B cell (primary cell): Measurements from ENCODE around the gene ACTN2. TPM values are rescaled to one million over a fixed set of nuclear protein-coding genes. Genes with fewer than 3 reads are reported as not detected.

Source experiments
- ATAC-seq: fragments of 200-7000 bp; cut with Tn5 transposase; one replicate; pipeline ENCODE4 v1.10.0; 2021; ENCODE audit warnings: low read depth, mild to moderate bottlenecking, moderate number of reproducible peaks, moderate library complexity
- CTCF ChIA-PET: fragments of 350-600 bp; sonication (Branson Sonifier 250); formaldehyde crosslinking; loops from one replicate; lab custom pipeline; 2021; ENCODE audit warnings: antibody characterized with exemption, inconsistent platforms; lab: Charles Lee
- POLR2A ChIA-PET: fragments of 350-600 bp; sonication (Branson Sonifier 250); formaldehyde crosslinking; loops from one replicate; lab custom pipeline; 2021; ENCODE audit warnings: antibody characterized with exemption; lab: Charles Lee
- DNase-seq: peaks from one replicate; pipeline ENCODE4 v3.0.0; 2013
- H2AFZ ChIP-seq: 2 replicates; pipeline ENCODE4 v1.6.1; 2012; ENCODE audit warnings: mild to moderate bottlenecking, low read depth, low read length; ENCODE audit not compliant: insufficient read depth, poor library complexity, severe bottlenecking
- H3K27ac ChIP-seq, 2 donors: 1 replicate in 1 of 2; 2 replicates in 1 of 2; pipeline ENCODE4 v1.5.1; 2012 to 2013; ENCODE audit warnings: low read length in 2 of 2, mild to moderate bottlenecking in 2 of 2, moderate library complexity in 1 of 2
- H3K27me3 ChIP-seq, 4 experiments: fragments of 200-600 bp in 1 of 4; sonication (generic) in 1 of 4; replicated peaks in 1 of 4; 1 replicate in 2 of 4; 2 replicates in 2 of 4; pipeline versions ENCODE4 v1.6.1 to v1.7.0; 2013 to 2016; ENCODE audit warnings: low read length in 3 of 4, mild to moderate bottlenecking in 2 of 4, mixed read lengths in 1 of 4, moderate library complexity in 1 of 4; ENCODE audit not compliant: insufficient read depth in 4 of 4, control insufficient read depth in 3 of 4; ENCODE audit errors: control extremely low read depth in 1 of 4
- H3K36me3 ChIP-seq, 2 experiments: replicated peaks in 1 of 2; 1 replicate in 1 of 2; 2 replicates in 1 of 2; pipeline versions ENCODE4 v1.6.1 to v1.7.1; 2013; ENCODE audit warnings: low read length in 1 of 2; ENCODE audit not compliant: insufficient read depth in 2 of 2, control insufficient read depth in 1 of 2; ENCODE audit errors: control extremely low read depth in 1 of 2, extremely low read depth in 1 of 2
- H3K4me1 ChIP-seq, 2 donors: fragments of 200-600 bp in 1 of 2; sonication (generic) in 1 of 2; 1 replicate in 1 of 2; 2 replicates in 1 of 2; pipeline versions ENCODE4 v1.5.1 to v1.6.1; 2013 to 2017; ENCODE audit warnings: low read length in 2 of 2; ENCODE audit not compliant: control insufficient read depth in 2 of 2, insufficient read depth in 2 of 2
- H3K4me2 ChIP-seq: replicated peaks from 2 replicates; pipeline ENCODE3; 2012; ENCODE audit warnings: mild to moderate bottlenecking, low read depth, low read length; ENCODE audit not compliant: poor library complexity, severe bottlenecking
- H3K4me3 ChIP-seq, 5 experiments: fragments of 200-600 bp in 1 of 5; sonication (generic) in 1 of 5; 1 replicate in 3 of 5; 2 replicates in 2 of 5; pipeline versions ENCODE4 v1.5.1 to v1.7.0; 2011 to 2016; ENCODE audit warnings: low read length in 4 of 5, mild to moderate bottlenecking in 4 of 5, low read depth in 2 of 5, control low read depth in 1 of 5, moderate library complexity in 1 of 5; ENCODE audit not compliant: insufficient read depth in 1 of 5; ENCODE audit errors: control extremely low read depth in 1 of 5, extremely low read depth in 1 of 5
- H3K79me2 ChIP-seq: fragments of 200-600 bp; sonication (generic); one replicate; pipeline ENCODE4 v1.6.0; 2016; ENCODE audit warnings: low read length; ENCODE audit not compliant: control insufficient read depth, insufficient read depth
- H3K9ac ChIP-seq: fragments of 200-600 bp; sonication (generic); 2 replicates; pipeline ENCODE4 v1.6.1; 2017; ENCODE audit warnings: mild to moderate bottlenecking, low read length, moderate library complexity
- H3K9me3 ChIP-seq, 3 donors: one replicate each; pipeline versions ENCODE4 v1.6.1 to v1.7.1; 2013; ENCODE audit warnings: low read length in 2 of 3; ENCODE audit not compliant: control insufficient read depth in 2 of 3, insufficient read depth in 1 of 3; ENCODE audit errors: control extremely low read depth in 1 of 3
- H4K20me1 ChIP-seq: 2 replicates; pipeline ENCODE4 v1.6.0; 2012; ENCODE audit warnings: mild to moderate bottlenecking, low read length; ENCODE audit not compliant: insufficient read depth, control insufficient read depth, poor library complexity, severe bottlenecking
- H3K27ac Mint-ChIP-seq: one replicate; pipeline ENCODE4 v1.8.0; 2021; ENCODE audit warnings: mixed read lengths
- H3K27me3 Mint-ChIP-seq: one replicate; pipeline ENCODE4 v1.8.0; 2021; ENCODE audit warnings: mixed read lengths
- H3K4me1 Mint-ChIP-seq: one replicate; pipeline ENCODE4 v1.8.0; 2021; ENCODE audit warnings: mixed read lengths
- H3K4me3 Mint-ChIP-seq: one replicate; pipeline ENCODE4 v1.8.0; 2021; ENCODE audit warnings: mixed read lengths
- H3K9me3 Mint-ChIP-seq: one replicate; pipeline ENCODE4 v1.8.0; 2022; ENCODE audit warnings: mixed read lengths; ENCODE audit not compliant: insufficient read depth
- EZH2 ChIP-seq: IDR thresholded peaks from 2 replicates; pipeline ENCODE4 v1.6.1; 2012; ENCODE audit warnings: borderline replicate concordance, low read depth, mild to moderate bottlenecking, moderate library complexity, low read length; ENCODE audit not compliant: insufficient read depth, poor library complexity, severe bottlenecking
- WGBS: methylation state at CpG from one replicate; pipeline ENCODE4 v1.1.5; 2013; ENCODE audit warnings: missing lambda C conversion rate; ENCODE audit not compliant: insufficient coverage; 5-methylcytosine and 5-hydroxymethylcytosine counted together
- intact Hi-C: fragments of 100-400 bp; cut with micrococcal nuclease; formaldehyde crosslinking; loops from one replicate; pipeline ENCODE4 v1.10.0; 2022
- polyA plus RNA-seq: library from polyadenylated mRNA; depleted of rRNA; stranded (reverse); fragments of >200 nt; gene quantifications from 2 replicates; pipeline ENCODE4 v1.2.3, GENCODE V29; 2012
- total RNA-seq, 2 donors: library from RNA; stranded (reverse); fragments of 120-200 nt in 1 of 2; gene quantifications; 1 replicate in 1 of 2; 2 replicates in 1 of 2; pipeline versions ENCODE4 v1.2.3 to v1.2.4, GENCODE V29; 2013 to 2022
- TF ChIP-seq, protein P1 (sequence below): fragments of 200-600 bp; IDR thresholded peaks from one replicate; pipeline ENCODE4 v1.8.0; 2022; ENCODE audit warnings: antibody characterized with exemption, mild to moderate bottlenecking

Gene ACTN2
- total and polyA plus RNA-seq, 2 donors (not counting 1 experiment from before 2014, with no cell fraction given): 0.30 TPM; not detected in 1

DNA sequence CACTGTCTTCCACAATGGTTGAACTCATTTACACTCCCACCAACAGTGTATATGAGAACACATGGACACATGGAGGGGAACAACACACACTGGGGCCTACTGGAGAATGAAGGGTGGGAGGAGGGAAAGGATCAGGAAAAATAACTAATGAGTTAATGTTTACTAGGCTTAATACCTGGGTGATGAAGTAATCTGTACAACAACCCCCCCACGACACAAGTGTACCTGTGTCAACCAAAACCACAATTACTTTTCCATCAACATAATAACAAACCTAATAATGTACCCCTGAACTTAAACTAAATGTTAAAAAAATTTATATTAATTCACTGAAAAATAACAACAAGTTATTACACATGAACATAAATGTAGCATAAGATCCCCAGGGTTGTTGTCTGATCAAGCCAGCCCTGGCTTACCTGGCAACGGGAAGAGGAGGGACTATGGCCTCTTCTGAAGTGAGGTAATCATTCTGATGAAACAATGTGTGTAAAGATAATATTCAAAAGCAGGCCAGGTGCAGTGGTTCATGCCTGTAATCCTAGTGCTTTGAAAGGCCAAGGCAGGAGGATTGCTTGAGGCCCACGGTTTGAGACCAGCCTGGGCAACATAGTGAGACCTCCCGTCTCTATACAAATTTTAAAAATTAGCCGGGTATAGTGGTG, 41.2 kb upstream of the ACTN2 start:
- Histone ChIP-seq H3K4me3 (no peak overlapping the region), H3K4me1 (no peaks in the 10 kb centered on the region), H3K36me3 (no peaks in the 10 kb centered on the region), H2AFZ (no peak overlapping the region), H3K79me2 (no peaks in the 10 kb centered on the region), H3K9me3 (no peaks in the 10 kb centered on the region), H3K4me2 (no peak overlapping the region), H3K27me3 (peaks cover 0 to 3% (median 0%) of the 10 kb centered on the region in 4 experiments), H4K20me1 (no peaks in the 10 kb centered on the region), H3K9ac (no peak overlapping the region), H3K27ac (no peak overlapping the region)
- 89% methylated on average over 2 of the region's 5 CpGs for WGBS
- no peak for ATAC-seq
- POLR2A ChIA-PET: no interaction called here
- no peak for TF ChIP-seq EZH2
- TF ChIP-seq, protein P1, sequence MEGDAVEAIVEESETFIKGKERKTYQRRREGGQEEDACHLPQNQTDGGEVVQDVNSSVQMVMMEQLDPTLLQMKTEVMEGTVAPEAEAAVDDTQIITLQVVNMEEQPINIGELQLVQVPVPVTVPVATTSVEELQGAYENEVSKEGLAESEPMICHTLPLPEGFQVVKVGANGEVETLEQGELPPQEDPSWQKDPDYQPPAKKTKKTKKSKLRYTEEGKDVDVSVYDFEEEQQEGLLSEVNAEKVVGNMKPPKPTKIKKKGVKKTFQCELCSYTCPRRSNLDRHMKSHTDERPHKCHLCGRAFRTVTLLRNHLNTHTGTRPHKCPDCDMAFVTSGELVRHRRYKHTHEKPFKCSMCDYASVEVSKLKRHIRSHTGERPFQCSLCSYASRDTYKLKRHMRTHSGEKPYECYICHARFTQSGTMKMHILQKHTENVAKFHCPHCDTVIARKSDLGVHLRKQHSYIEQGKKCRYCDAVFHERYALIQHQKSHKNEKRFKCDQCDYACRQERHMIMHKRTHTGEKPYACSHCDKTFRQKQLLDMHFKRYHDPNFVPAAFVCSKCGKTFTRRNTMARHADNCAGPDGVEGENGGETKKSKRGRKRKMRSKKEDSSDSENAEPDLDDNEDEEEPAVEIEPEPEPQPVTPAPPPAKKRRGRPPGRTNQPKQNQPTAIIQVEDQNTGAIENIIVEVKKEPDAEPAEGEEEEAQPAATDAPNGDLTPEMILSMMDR: no peak
- DNase-seq: no peak
- Mint-ChIP-seq H3K27ac (no peak overlapping the region), H3K27me3 (peaks cover 2% of the 10 kb centered on the region), H3K4me1 (no peaks in the 10 kb centered on the region), H3K9me3 (no peaks in the 10 kb centered on the region), H3K4me3 (no peak overlapping the region)
- intact Hi-C loops: no loop called here
- CTCF ChIA-PET: no interaction called here

DNA sequence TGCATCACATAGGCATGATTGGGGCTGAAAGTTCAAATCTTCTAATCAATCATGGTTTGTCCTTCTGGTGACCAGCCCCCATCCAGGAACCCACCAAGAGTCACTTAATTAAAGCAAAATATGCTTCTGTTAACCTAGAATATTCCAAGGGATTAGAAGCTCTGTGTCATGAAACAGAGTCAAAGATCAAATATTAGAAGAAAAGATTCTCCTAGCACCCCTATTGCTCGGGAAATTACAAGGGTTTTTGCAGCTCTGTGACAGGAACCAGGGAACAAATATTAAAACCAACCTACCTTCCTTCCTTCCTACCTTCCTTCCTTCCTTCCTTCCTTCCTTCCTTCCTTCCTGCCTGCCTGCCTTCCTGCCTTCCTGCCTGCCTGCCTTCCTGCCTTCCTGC, 31.8 kb upstream of the ACTN2 start:
- CTCF ChIA-PET: no interaction called here
- POLR2A ChIA-PET: no interaction called here
- H3K9me3 Mint-ChIP-seq: no peaks in the 10 kb centered on the region
- TF ChIP-seq EZH2: no peak
- ATAC-seq (no peak), DNase-seq (no peak)
- H3K9me3 ChIP-seq: no peaks in the 10 kb centered on the region
- 88% methylated on average over 1 of the region's 1 CpG for WGBS
- intact Hi-C loops: no loop called here
- H3K4me3 ChIP-seq: no peak overlapping the region
- no peak overlapping the region for H3K9ac ChIP-seq
- H3K4me2 ChIP-seq: no peak overlapping the region
- H2AFZ ChIP-seq: no peak overlapping the region
- peaks cover 15% of the 10 kb centered on the region for H3K27me3 Mint-ChIP-seq
- H3K27ac ChIP-seq: no peak overlapping the region
- H3K4me1 Mint-ChIP-seq: no peaks in the 10 kb centered on the region
- no peaks in the 10 kb centered on the region for H3K4me1 ChIP-seq
- no peaks in the 10 kb centered on the region for H3K79me2 ChIP-seq
- H3K4me3 Mint-ChIP-seq: no peak overlapping the region
- no peak overlapping the region for H3K27ac Mint-ChIP-seq
- H3K27me3 ChIP-seq: peaks cover 0 to 2% (median 0%) of the 10 kb centered on the region in 4 experiments
- H4K20me1 ChIP-seq: no peaks in the 10 kb centered on the region
- no peaks in the 10 kb centered on the region for H3K36me3 ChIP-seq
